ENCODE data around the gene CSNK1D. TPM values are rescaled to one million over a fixed set of nuclear protein-coding genes. Genes with fewer than 3 reads are reported as not detected.

Gene CSNK1D
- total RNA-seq (100 to 1,000 TPM in 4 of 5 donors, 10 to 100 TPM in 1; 58.0 to 180 (median 140) TPM), polyA plus RNA-seq (10 to 100 TPM; 55.9 to 66.7 (median 65.4) TPM)
- long read RNA-seq, donor 1, partial matches to known transcripts, result 7 of 15 reads
- long read RNA-seq, donor 1, other reads (novel, unspliced or antisense), result 0 of 15 reads
- long read RNA-seq, donor 2, transcript CSNK1D-203 (10 exons, 2,047 nt), result major isoform, 7 of 33 reads
- long read RNA-seq, donor 2, partial matches to known transcripts, result 21 of 33 reads
- long read RNA-seq, donor 2, other reads (novel, unspliced or antisense), result 0 of 33 reads
- long read RNA-seq, donor 3, transcript CSNK1D-203 (10 exons, 2,047 nt), result major isoform, 5 of 7 reads
- long read RNA-seq, donor 3, partial matches to known transcripts, result 0 of 7 reads
- long read RNA-seq, donor 3, other reads (novel, unspliced or antisense), result 0 of 7 reads
- long read RNA-seq, donor 4, result 0 reads
- long read RNA-seq, donor 5, partial matches to known transcripts, result 6 of 17 reads
- long read RNA-seq, donor 5, other reads (novel, unspliced or antisense), result 0 of 17 reads
- long read RNA-seq, donor 6, transcript CSNK1D-203 (10 exons, 2,047 nt), result major isoform, 14 of 40 reads
- long read RNA-seq, donor 6, partial matches to known transcripts, result 11 of 40 reads
- long read RNA-seq, donor 6, other reads (novel, unspliced or antisense), result 0 of 40 reads
- long read RNA-seq, donor 7, transcript CSNK1D-203 (10 exons, 2,047 nt), result major isoform, 7 of 14 reads
- long read RNA-seq, donor 7, partial matches to known transcripts, result 0 of 14 reads
- long read RNA-seq, donor 7, other reads (novel, unspliced or antisense), result 0 of 14 reads
- long read RNA-seq, donor 8, transcript CSNK1D-203 (10 exons, 2,047 nt), result major isoform, 6 of 24 reads
- long read RNA-seq, donor 8, partial matches to known transcripts, result 5 of 24 reads
- long read RNA-seq, donor 8, other reads (novel, unspliced or antisense), result 6 of 24 reads
- long read RNA-seq, donor 9, partial matches to known transcripts, result 0 of 9 reads
- long read RNA-seq, donor 9, other reads (novel, unspliced or antisense), result 0 of 9 reads
- long read RNA-seq, donor 10, result 0 reads

- peak; percentile 96 to 97 for DNase-seq
- peak within 1 kb of the TSS; percentile 63 to 100 (median 87) for H3K4me3 ChIP-seq
- intact Hi-C loops (cut with DNase I; ENCODE audit: low total_unique reads), result no loop called here
- H3K4me1 ChIP-seq, result peaks cover 50 to 82% (median 58%) of the 10 kb centered on the region in 4 donors
- H3K27ac ChIP-seq, result peak within 1 kb of the TSS; percentile 96 to 100 (median 98)
- no peaks in the 10 kb centered on the region for H3K27me3 ChIP-seq
- TF ChIP-seq POLR2AphosphoS5 (IDR thresholded peaks at IDR 0.05) (peak; percentile 4 to 96 (median 96)), CTCF (IDR thresholded peaks at IDR 0.05) (no peak), EP300 (IDR thresholded peaks at IDR 0.05) (peak; percentile 58), POLR2A (IDR thresholded peaks at IDR 0.05) (peak in 2 of 4 donors; percentile 39 to 80)
- H3K36me3 ChIP-seq, result peaks cover 9 to 30% (median 26%) of the 10 kb centered on the region in 4 donors
- no peaks in the 10 kb centered on the region for H3K9me3 ChIP-seq
- 1 to 24% (median 3%) methylated on average over 7 to 80 of the region's 80 CpGs for WGBS, 5 donors
Measured at GRCh38 chr17:82273327-82274133, at the start of gene CSNK1D. CSNK1D (minus strand) TSS chr17:82273700; CDS start chr17:82273381, 319 bp downstream.

GRCh38 chr17:82322526-82323453 is 49.3 kb upstream of the CSNK1D start:
- intact Hi-C loops (cut with DNase I; ENCODE audit: low total_unique reads), result loop anchor here (5.0 kb wide), 1 partner anchor 90 kb away; no protein-coding TSS in a partner anchor
- DNase-seq, result no peak
- Histone ChIP-seq H3K4me3 (no peak overlapping the region), H3K9me3 (no peaks in the 10 kb centered on the region), H3K4me1 (peaks cover 6 to 26% (median 18%) of the 10 kb centered on the region in 4 donors), H3K36me3 (peaks cover 0 to 34% (median 8%) of the 10 kb centered on the region in 4 donors), H3K27me3 (peaks cover 0 to 24% (median 4%) of the 10 kb centered on the region in 3 donors), H3K27ac (no peak overlapping the region)
- no peak for TF ChIP-seq EP300 (IDR thresholded peaks at IDR 0.05)
- no peak for TF ChIP-seq POLR2A (IDR thresholded peaks at IDR 0.05)
- TF ChIP-seq CTCF (IDR thresholded peaks at IDR 0.05), result no peak
- TF ChIP-seq POLR2AphosphoS5 (IDR thresholded peaks at IDR 0.05), result no peak
- 80 to 87% (median 83%) methylated on average over 19 to 28 of the region's 28 CpGs for WGBS, 5 donors

- intact Hi-C loops (cut with DNase I; ENCODE audit: low total_unique reads), result loop anchor here (5.0 kb wide), 1 partner anchor 90 kb away; no protein-coding TSS in a partner anchor
- no peak overlapping the region for H3K4me3 ChIP-seq
- H3K9me3 ChIP-seq, result no peaks in the 10 kb centered on the region
- no peak overlapping the region for H3K27ac ChIP-seq
- H3K36me3 ChIP-seq, result peaks cover 0 to 31% (median 6%) of the 10 kb centered on the region in 4 donors
- H3K27me3 ChIP-seq, result peaks cover 0 to 25% (median 4%) of the 10 kb centered on the region in 3 donors
- TF ChIP-seq CTCF (IDR thresholded peaks at IDR 0.05) (no peak), EP300 (IDR thresholded peaks at IDR 0.05) (no peak), POLR2AphosphoS5 (IDR thresholded peaks at IDR 0.05) (no peak), POLR2A (IDR thresholded peaks at IDR 0.05) (no peak)
- H3K4me1 ChIP-seq, result peaks cover 6 to 26% (median 18%) of the 10 kb centered on the region in 4 donors
- no peak for DNase-seq
- WGBS, 5 donors, result 63 to 74% (median 69%) methylated on average over 16 to 21 of the region's 21 CpGs
Measured at GRCh38 chr17:82321947-82322466, 48.5 kb upstream of the CSNK1D start.

Data from stomach (tissue), 19 donors.